GM12873 (cell line): ENCODE data around the gene ERP27.
A peak's percentile ranks its signal among the peaks of the same experiment; 100 is the strongest.

Source experiments
- CTCF ChIP-seq: IDR thresholded peaks from 2 replicates; pipeline ENCODE4 v1.5.1; 2012; ENCODE audit warnings: low read depth, mild to moderate bottlenecking, moderate library complexity, low read length, control low read depth; ENCODE audit not compliant: insufficient read depth; ENCODE audit errors: missing control alignments

ERP27 gene

GRCh38 chr12:14892726-14893505, 45.4 kb downstream of the ERP27 start:
- TF ChIP-seq CTCF, result peak; percentile 20

GRCh38 chr12:14890701-14891100, 47.6 kb downstream of the ERP27 start:
- no peak for TF ChIP-seq CTCF

- TF ChIP-seq CTCF, result no peak
Observed at GRCh38 chr12:14886271-14886670, 52.1 kb downstream of the ERP27 start.

GRCh38 chr12:14885718-14886221, 52.6 kb downstream of the ERP27 start, which contains the start of gene MGP:
Gene MGP, minus strand, starts transcription at chr12:14885854. Its CDS starts 63 bp downstream, at chr12:14885791.
- no peak for TF ChIP-seq CTCF

- no peak for TF ChIP-seq CTCF
Observed at GRCh38 chr12:14884458-14884878, 53.9 kb downstream of the ERP27 start.

GRCh38 chr12:14883686-14884085, 54.7 kb downstream of the ERP27 start:
- no peak for TF ChIP-seq CTCF

- no peak for TF ChIP-seq CTCF
Observed at GRCh38 chr12:14880890-14881453, 57.4 kb downstream of the ERP27 start.
